ENCODE results near the gene ATG4A. TPM values are rescaled to one million over a fixed set of nuclear protein-coding genes. Genes with fewer than 3 reads are reported as not detected.

Gene ATG4A
- total and polyA plus RNA-seq, 2 of the 8 experiments (the other 6 are each of a cell fraction or from before 2014, with no cell fraction given): 1.2 to 2.0 TPM

DNA sequence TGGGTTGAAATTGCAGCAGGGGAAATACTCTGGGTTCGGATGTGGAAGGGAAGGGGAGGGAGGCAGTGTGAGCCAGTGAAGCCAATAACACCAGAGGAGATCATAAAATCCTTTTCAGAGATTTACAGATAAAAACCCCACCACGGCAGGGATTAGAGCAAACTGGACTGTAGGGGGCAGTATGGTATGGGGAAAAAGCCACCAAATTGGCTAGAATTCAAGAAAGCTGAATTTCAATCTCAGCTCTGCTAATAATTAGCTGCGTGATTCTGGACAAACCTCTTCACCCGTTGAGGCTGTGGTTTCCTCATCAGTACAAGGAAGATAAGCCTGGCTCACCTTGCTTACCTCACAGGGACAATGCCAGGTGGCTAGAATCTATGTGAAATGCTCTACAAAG, 108.1 kb downstream of the ATG4A start:
- Histone ChIP-seq H3K23ac (ENCODE audit: insufficient read length) (no peak overlapping the region), H3K4me3 (ENCODE audit: extremely low read depth in 1 of 4, insufficient read depth in 2 of 4, low read depth in 3 of 4, low read length in 4 of 4) (no peak overlapping the region), H3K9ac (replicated peaks in 1 of 4; ENCODE audit: extremely low read depth in 1 of 4, low read depth in 3 of 4, low read length in 3 of 4) (no peak overlapping the region), H3K27ac (ENCODE audit: low read depth, low read length) (no peak overlapping the region), H3K56ac (replicated peaks; ENCODE audit: insufficient read length, low read depth, low read length) (no peak overlapping the region), H4K91ac (replicated peaks; ENCODE audit: insufficient read length, low read length) (no peak overlapping the region), H3K23me2 (ENCODE audit: low read depth, low read length) (no peaks in the 10 kb centered on the region), H2BK5ac (ENCODE audit: low read depth, low read length) (no peak overlapping the region), H3K14ac (ENCODE audit: insufficient read length) (no peak overlapping the region), H4K20me1 (replicated peaks in 1 of 2; ENCODE audit: control insufficient read depth in 1 of 2, insufficient read depth in 2 of 2, low read length in 2 of 2) (no peaks in the 10 kb centered on the region), H2BK120ac (replicated peaks; ENCODE audit: low read depth, low read length) (no peak overlapping the region), H3K27me3 (replicated peaks in 1 of 4; ENCODE audit: control insufficient read depth in 3 of 4, extremely low read depth in 1 of 4, insufficient read depth in 3 of 4, low read length in 3 of 4) (no peaks in the 10 kb centered on the region), H3K79me1 (ENCODE audit: low read depth, low read length) (no peaks in the 10 kb centered on the region), H3K79me2 (ENCODE audit: control insufficient read depth in 1 of 2, insufficient read depth in 2 of 2, low read length in 2 of 2) (no peaks in the 10 kb centered on the region), H4K5ac (ENCODE audit: insufficient read length, low read depth, low read length) (no peak overlapping the region), H2BK15ac (ENCODE audit: low read length) (no peak overlapping the region), H2BK20ac (ENCODE audit: low read length) (no peak overlapping the region), H2BK12ac (ENCODE audit: low read depth, low read length) (no peak overlapping the region), H3K36me3 (ENCODE audit: control insufficient read depth in 2 of 4, insufficient read depth in 4 of 4, low read length in 3 of 4) (no peaks in the 10 kb centered on the region), H3K9me3 (ENCODE audit: insufficient read depth in 2 of 2, low read depth in 1 of 2, low read length in 1 of 2) (no peaks in the 10 kb centered on the region), H3K4ac (replicated peaks; ENCODE audit: insufficient read length, low read depth, low read length) (no peak overlapping the region), H4K8ac (ENCODE audit: extremely low read depth, insufficient read depth, low read length) (no peak overlapping the region), H2AFZ (ENCODE audit: low read length) (no peak overlapping the region), H3K4me1 (replicated peaks in 1 of 4; ENCODE audit: control insufficient read depth in 3 of 4, insufficient read depth in 4 of 4, low read length in 3 of 4) (no peaks in the 10 kb centered on the region), H2AK5ac (ENCODE audit: low read depth, low read length) (no peak overlapping the region), H3K18ac (ENCODE audit: extremely low read depth, low read length) (no peak overlapping the region), H3K4me2 (ENCODE audit: insufficient read depth in 1 of 2, low read depth in 2 of 2, low read length in 2 of 2) (no peak overlapping the region)
- POLR2A ChIA-PET (ENCODE audit: partially characterized antibody): no interaction called here
- CTCF ChIA-PET (ENCODE audit: partially characterized antibody): interaction anchor here (0.6 to 2.1 kb wide), 19 partner anchors 9 to 625 kb away, joined by 3 to 12 read pairs (median 4); no protein-coding TSS in a partner anchor
- 34% methylated on average over 4 of the region's 4 CpGs; no CpG with 5 or more reads in 1 of the 2 experiments for WGBS, 2 experiments (ENCODE audit: extremely low coverage in 1 of 2, insufficient coverage in 1 of 2, insufficient read length in 1 of 2, insufficient replicate concordance in 2 of 2, low coverage in 1 of 2, low lambda C conversion rate in 2 of 2, missing lambda C conversion rate in 1 of 2)
- DNase-seq (ENCODE audit: low read depth in 1 of 2, low spot score in 2 of 2) (peak in 1 of 2 experiments; percentile 50), FAIRE-seq (peak; percentile 97)
- TF ChIP-seq CBX5 (IDR thresholded peaks at IDR 0.05; ENCODE audit: low read depth, low read length) (no peak), CHD2 (IDR thresholded peaks at IDR 0.05; ENCODE audit: low read length) (no peak), RAD21 (IDR thresholded peaks at IDR 0.05 in 1 of 2, conservative IDR thresholded peaks at IDR 0.05 in 1 of 2; ENCODE audit: low read depth in 2 of 2, low read length in 2 of 2) (peak; percentile 60 to 64), RFX5 (IDR thresholded peaks at IDR 0.05; ENCODE audit: borderline replicate concordance, low read depth, low read length) (no peak), POLR2A (IDR thresholded peaks at IDR 0.05; ENCODE audit: control extremely low read depth in 1 of 2, low read depth in 2 of 2, low read length in 2 of 2) (no peak), PHF8 (conservative IDR thresholded peaks at IDR 0.05; ENCODE audit: low read depth, low read length) (no peak), TCF12 (IDR thresholded peaks at IDR 0.05; ENCODE audit: low read depth, low read length) (no peak), SUZ12 (IDR thresholded peaks at IDR 0.05; ENCODE audit: low read length) (no peak), BACH1 (IDR thresholded peaks at IDR 0.05; ENCODE audit: low read length) (no peak)
- TF ChIP-seq, protein P1, sequence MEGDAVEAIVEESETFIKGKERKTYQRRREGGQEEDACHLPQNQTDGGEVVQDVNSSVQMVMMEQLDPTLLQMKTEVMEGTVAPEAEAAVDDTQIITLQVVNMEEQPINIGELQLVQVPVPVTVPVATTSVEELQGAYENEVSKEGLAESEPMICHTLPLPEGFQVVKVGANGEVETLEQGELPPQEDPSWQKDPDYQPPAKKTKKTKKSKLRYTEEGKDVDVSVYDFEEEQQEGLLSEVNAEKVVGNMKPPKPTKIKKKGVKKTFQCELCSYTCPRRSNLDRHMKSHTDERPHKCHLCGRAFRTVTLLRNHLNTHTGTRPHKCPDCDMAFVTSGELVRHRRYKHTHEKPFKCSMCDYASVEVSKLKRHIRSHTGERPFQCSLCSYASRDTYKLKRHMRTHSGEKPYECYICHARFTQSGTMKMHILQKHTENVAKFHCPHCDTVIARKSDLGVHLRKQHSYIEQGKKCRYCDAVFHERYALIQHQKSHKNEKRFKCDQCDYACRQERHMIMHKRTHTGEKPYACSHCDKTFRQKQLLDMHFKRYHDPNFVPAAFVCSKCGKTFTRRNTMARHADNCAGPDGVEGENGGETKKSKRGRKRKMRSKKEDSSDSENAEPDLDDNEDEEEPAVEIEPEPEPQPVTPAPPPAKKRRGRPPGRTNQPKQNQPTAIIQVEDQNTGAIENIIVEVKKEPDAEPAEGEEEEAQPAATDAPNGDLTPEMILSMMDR (IDR thresholded peaks at IDR 0.05; ENCODE audit: control extremely low read depth in 1 of 3, insufficient read depth in 1 of 3, low read depth in 1 of 3, low read length in 3 of 3): peak in 2 of 3 experiments; percentile 41 to 61; a peak in 2 of 4 replicates

Measured in H1 (cell line).